ENCODE measurements around the gene RGS16.

DNA sequence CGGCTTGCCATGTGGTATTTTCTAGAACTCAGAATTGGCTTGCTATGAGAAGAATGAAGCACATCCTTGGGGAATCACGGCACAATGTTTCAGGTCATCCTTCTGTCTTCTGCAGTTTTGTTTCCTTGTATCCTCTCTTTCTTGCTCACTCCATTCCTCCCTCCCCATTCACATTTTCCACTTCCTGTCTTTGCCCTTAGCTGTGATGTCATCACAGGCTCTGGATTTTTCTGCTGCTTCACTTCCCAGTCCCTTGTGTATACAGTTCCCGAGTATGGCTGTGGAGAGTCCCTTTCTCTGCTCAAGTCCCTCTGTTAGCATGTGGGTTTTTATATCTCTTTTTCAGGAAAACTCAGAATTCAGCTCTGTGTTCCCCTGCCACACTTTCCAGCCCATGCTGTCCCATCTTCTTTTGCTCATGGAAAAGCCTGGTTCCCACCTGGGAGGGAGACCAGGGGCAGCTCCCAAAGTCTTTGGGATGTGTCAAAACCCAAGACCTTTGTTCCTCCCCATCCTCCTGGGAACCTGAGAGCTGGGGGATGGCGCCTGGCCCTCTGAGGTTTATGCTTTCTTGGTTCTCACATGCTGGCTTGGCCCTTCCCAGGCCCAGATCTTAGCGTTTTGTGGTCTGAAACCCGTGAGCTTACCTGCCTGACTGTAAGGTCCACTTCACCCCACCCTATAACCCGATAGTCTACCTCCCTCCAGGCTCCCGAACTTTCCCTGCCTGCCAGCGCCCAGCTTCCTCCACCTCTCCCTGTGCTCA lies 4.8 kb upstream of the RGS16 start:
- TF ChIP-seq POLR2A (IDR thresholded peaks at IDR 0.05) = no peak
- TF ChIP-seq CTCF (IDR thresholded peaks at IDR 0.05) = no peak

All from uterus (tissue), 2 donors.